Fibroblast of lung (primary cell): ENCODE results near the gene GLYR1. TPM values are rescaled to one million over a fixed set of nuclear protein-coding genes. Genes with fewer than 3 reads are reported as not detected.

Source experiments
- DNase-seq, 2 donors: peaks; one replicate each; pipeline versions ENCODE4 v3.0.0 to v3.0.0-alpha.2; 2010; ENCODE audit warnings: low read depth in 2 of 2
- H2AFZ ChIP-seq: 2 replicates; pipeline ENCODE4 v1.5.1; 2012; ENCODE audit warnings: low read length, control low read depth, inconsistent platforms
- H3K27ac ChIP-seq: 2 replicates; pipeline ENCODE4 v1.5.1; 2011; ENCODE audit warnings: low read length, control low read depth; ENCODE audit not compliant: insufficient read depth
- H3K27me3 ChIP-seq: 2 replicates; pipeline ENCODE4 v1.5.1; 2011; ENCODE audit warnings: mild to moderate bottlenecking, low read length; ENCODE audit not compliant: control insufficient read depth, insufficient read depth
- H3K36me3 ChIP-seq: 2 replicates; pipeline ENCODE4 v1.5.1; 2011; ENCODE audit warnings: low read length; ENCODE audit not compliant: control insufficient read depth, insufficient read depth
- H3K4me1 ChIP-seq: 2 replicates; pipeline ENCODE4 v1.5.1; 2011; ENCODE audit warnings: low read length; ENCODE audit not compliant: control insufficient read depth, insufficient read depth; ENCODE audit errors: extremely low read depth
- H3K4me2 ChIP-seq: 2 replicates; pipeline ENCODE4 v1.5.1; 2011; ENCODE audit warnings: low read length, control low read depth; ENCODE audit not compliant: insufficient read depth; ENCODE audit errors: extremely low read depth
- H3K4me3 ChIP-seq, 4 experiments: fragments of 200-600 bp in 1 of 4; sonication (generic) in 1 of 4; replicated peaks in 1 of 4; 2 replicates each; pipeline ENCODE4 v1.5.1; 2011 to 2016; ENCODE audit warnings: low read length in 4 of 4, low read depth in 3 of 4, mild to moderate bottlenecking in 3 of 4, control low read depth in 2 of 4, inconsistent platforms in 1 of 4, mixed read lengths in 1 of 4; ENCODE audit not compliant: insufficient read depth in 1 of 4; ENCODE audit errors: control extremely low read depth in 1 of 4
- H3K79me2 ChIP-seq: 2 replicates; pipeline ENCODE4 v1.5.1; 2012; ENCODE audit warnings: mild to moderate bottlenecking, low read length, inconsistent platforms; ENCODE audit not compliant: control insufficient read depth, insufficient read depth
- H3K9ac ChIP-seq: 2 replicates; pipeline ENCODE4 v1.5.1; 2011; ENCODE audit warnings: mild to moderate bottlenecking, low read length, control low read depth; ENCODE audit not compliant: insufficient read depth
- H3K9me3 ChIP-seq: 2 replicates; pipeline ENCODE4 v1.5.1; 2012; ENCODE audit warnings: low read depth, low read length; ENCODE audit not compliant: control insufficient read depth, insufficient read depth
- H4K20me1 ChIP-seq: 2 replicates; pipeline ENCODE4 v1.5.1; 2011; ENCODE audit warnings: low read length; ENCODE audit not compliant: control insufficient read depth, insufficient read depth; ENCODE audit errors: extremely low read depth
- CTCF ChIP-seq, 2 donors: IDR thresholded peaks in 1 of 2; conservative IDR thresholded peaks in 1 of 2; 1 replicate in 1 of 2; 2 replicates in 1 of 2; pipeline ENCODE4 v1.5.1; 2011 to 2012; ENCODE audit warnings: low read length in 2 of 2, control low read depth in 1 of 2, inconsistent platforms in 1 of 2, low read depth in 1 of 2, mild to moderate bottlenecking in 1 of 2
- EZH2 ChIP-seq: IDR thresholded peaks from 2 replicates; pipeline ENCODE4 v1.5.1; 2012; ENCODE audit warnings: low read length, control low read depth, mild to moderate bottlenecking; ENCODE audit errors: missing control alignments
- polyA plus RNA-seq, 2 donors: library from polyadenylated mRNA; depleted of rRNA in 1 of 2; stranded (reverse) in 1 of 2; unstranded in 1 of 2; fragments of >200 nt; gene quantifications; 2 replicates each; pipeline ENCODE4 v1.2.1, GENCODE V29; 2011 to 2012; ENCODE audit warnings: missing spikeins in 1 of 2
- total RNA-seq: library from RNA; depleted of rRNA; stranded (reverse); fragments of >200 nt; gene quantifications from 2 replicates; pipeline ENCODE4 v1.2.1, GENCODE V29; 2014

The GLYR1 gene
- total and polyA plus RNA-seq, 2 donors (not counting 1 experiment from before 2014, with no cell fraction given) = 28.6 to 39.6 TPM

GRCh38 chr16:4894276-4895150 lies 47.4 kb upstream of the GLYR1 start:
- Histone ChIP-seq H3K4me2 (no peak overlapping the region), H3K36me3 (peaks cover 4% of the 10 kb centered on the region), H3K9ac (no peak overlapping the region), H4K20me1 (no peaks in the 10 kb centered on the region), H3K27ac (no peak overlapping the region), H3K79me2 (no peaks in the 10 kb centered on the region), H3K4me3 (no peak overlapping the region), H2AFZ (no peak overlapping the region), H3K9me3 (no peaks in the 10 kb centered on the region), H3K4me1 (peaks cover 10% of the 10 kb centered on the region), H3K27me3 (no peaks in the 10 kb centered on the region)
- no peak for DNase-seq
- TF ChIP-seq CTCF (conservative IDR thresholded peaks at IDR 0.05 in 1 of 2, IDR thresholded peaks at IDR 0.05 in 1 of 2; ENCODE audit: low read depth in 1 of 2, low read length in 2 of 2) (no peak), EZH2 (no peak)

GRCh38 chr16:4893103-4893862 lies 46.2 kb upstream of the GLYR1 start:
- Histone ChIP-seq H3K79me2 (no peaks in the 10 kb centered on the region), H3K4me2 (no peak overlapping the region)
- DNase-seq = no peak

More at GRCh38 chr16:4893103-4893862, 46.2 kb upstream of the GLYR1 start:
- H3K4me1 ChIP-seq = peaks cover 10% of the 10 kb centered on the region
- H3K9me3 ChIP-seq = no peaks in the 10 kb centered on the region
- no peak overlapping the region for H2AFZ ChIP-seq
- no peak overlapping the region for H3K27ac ChIP-seq
- H3K4me3 ChIP-seq = no peak overlapping the region
- H3K9ac ChIP-seq = no peak overlapping the region
- H4K20me1 ChIP-seq = no peaks in the 10 kb centered on the region
- peaks cover 4% of the 10 kb centered on the region for H3K36me3 ChIP-seq
- no peaks in the 10 kb centered on the region for H3K27me3 ChIP-seq
- TF ChIP-seq EZH2 = no peak
- TF ChIP-seq CTCF (conservative IDR thresholded peaks at IDR 0.05 in 1 of 2, IDR thresholded peaks at IDR 0.05 in 1 of 2; ENCODE audit: low read depth in 1 of 2, low read length in 2 of 2) = no peak
